ENCODE results near the gene AKAP13.

GRCh38 chr15:85356276-85356675, 24.1 kb upstream of the AKAP13 start:
- TF ChIP-seq CTCF (IDR thresholded peaks at IDR 0.05): no peak
- no peak for TF ChIP-seq POLR2A (IDR thresholded peaks at IDR 0.05)

All from esophagus squamous epithelium (tissue), 4 donors.